SKM-1 (cell line): ENCODE measurements around the gene XYLT1.

Experiments used
- DNase-seq: peaks from one replicate; lab custom pipeline; 2025; ENCODE audit not compliant: unreplicated experiment; lab: John Stamatoyannopoulos, UW

Gene XYLT1

DNA sequence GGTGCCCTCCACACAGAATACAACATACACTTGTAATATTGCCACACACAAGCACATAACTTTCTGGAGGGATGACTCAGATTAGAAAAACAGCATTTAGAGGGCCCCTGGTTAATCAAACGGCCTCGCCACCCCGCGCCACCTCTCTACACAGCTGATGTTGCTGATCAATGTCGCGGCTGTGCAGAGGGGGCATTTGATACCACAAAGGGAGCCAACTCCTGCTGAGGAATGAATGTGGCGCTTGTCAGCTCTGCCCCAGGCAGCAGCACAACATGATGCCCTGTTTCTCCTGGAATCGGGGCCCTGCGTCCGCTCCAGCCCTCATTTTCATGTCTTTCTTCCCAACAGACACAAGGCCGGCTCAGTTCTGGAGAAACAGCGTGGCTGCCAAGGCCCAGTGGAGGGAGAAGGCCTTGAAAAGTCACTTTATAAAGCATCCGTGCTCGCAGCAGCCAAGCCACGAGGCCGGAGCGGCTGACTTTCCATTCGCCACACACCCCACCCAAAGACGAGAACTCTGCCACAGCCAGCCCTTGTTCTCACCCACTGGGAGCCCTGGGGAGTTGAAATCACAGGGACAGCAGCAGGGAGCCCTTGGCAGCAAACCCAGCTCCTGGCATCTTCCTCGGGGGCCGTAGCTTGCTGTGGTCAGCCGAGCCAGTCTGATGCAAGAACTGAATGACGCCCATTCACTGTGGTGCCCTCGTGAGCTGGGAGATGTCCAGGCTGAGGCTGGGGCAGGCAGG, 65.6 kb downstream of the XYLT1 start:
- DNase-seq: no peak

- DNase-seq: no peak
Measured at GRCh38 chr16:17403859-17404545, 66.8 kb downstream of the XYLT1 start.

GRCh38 chr16:17403156-17403809, 67.5 kb downstream of the XYLT1 start:
- no peak for DNase-seq

DNA sequence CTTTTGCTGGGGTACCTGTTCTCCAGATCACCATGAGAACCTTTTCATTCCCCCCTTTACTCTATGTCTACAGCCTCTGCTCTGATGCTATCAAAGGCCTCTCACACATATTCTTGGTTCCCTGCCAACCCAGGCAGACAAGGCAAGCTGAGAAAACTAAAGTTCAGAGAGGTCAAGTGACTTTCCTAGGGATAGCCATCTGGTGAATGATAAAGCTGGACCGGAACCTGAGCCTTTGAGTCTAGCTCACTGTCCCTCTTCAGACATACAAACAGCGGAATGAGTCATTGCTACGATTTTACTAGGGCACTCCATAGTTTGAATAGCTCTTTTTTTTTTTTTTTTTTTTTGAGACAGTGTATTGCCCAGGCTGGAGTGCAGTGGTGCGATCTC, 73.3 kb downstream of the XYLT1 start:
- DNase-seq: no peak

DNA sequence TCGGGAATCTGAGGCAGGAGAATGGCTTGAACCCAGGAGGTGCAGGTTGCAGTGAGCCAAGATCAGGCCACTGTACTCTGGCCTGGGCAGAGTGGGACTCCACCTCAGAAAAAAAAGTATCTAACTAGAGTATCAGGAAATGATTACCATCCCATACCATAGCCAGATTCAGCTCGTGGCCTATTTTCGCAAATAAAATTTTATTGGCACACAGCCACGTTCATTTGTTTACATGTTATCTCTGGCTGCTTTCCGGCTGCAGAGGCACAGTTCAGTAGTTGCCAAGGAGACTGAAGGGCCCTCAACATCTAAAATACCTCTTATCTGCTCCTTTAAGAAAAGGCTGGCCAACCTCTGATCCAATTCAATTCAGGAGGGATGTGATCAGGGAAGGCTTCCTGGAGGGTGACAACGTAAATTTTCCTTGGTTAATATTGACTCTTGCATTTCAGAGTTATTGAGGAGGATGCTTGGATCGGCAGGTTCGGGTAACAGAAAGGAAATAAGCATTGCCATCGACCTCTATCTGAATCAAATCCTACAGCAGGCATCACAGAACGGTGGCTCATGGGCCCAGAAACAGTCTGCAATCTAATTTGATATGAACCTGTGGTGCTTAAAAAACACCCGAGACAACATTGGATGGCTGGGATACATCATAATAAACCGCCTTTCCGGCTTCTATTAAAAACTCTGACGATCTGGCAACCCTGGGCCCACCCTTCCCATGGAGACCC, 73.8 kb downstream of the XYLT1 start:
- no peak for DNase-seq

GRCh38 chr16:17395849-17396480, 74.8 kb downstream of the XYLT1 start:
- no peak for DNase-seq

- DNase-seq: no peak
Measured at GRCh38 chr16:17392857-17393692, 77.7 kb downstream of the XYLT1 start.

DNA sequence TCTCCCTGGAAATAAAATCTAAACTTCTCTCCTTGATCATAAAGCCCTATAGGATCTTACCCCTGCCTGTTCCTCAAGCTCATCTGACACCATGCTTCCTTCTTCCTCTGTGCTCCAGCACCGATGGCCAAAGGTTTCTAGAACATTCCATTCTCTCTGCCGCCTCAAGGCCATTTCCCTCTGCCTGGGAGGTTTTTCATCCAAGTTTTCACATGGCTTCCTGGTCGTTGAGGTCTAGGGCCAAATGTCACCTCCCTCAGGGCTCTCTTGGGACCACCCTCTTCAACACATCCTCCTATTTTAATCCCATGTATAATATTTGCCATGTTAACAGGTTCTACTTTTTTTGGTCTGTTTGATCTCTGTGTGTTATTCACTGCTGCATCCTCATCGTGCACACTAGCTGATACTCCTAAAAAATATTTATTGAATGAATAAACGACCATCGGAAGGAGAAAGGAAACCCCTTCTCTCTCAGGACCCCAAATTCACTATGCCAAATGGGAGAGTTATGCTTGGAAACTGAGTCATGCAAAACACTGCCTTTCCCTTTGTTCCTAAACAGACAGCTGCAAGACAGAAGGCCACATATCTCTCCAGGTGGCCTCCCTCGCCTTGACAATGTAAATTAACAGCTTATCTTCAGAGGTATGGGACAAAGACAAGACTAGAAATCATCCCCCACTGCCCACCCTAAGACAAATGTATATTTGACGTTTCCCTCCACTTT, 78.5 kb downstream of the XYLT1 start:
- no peak for DNase-seq

DNA sequence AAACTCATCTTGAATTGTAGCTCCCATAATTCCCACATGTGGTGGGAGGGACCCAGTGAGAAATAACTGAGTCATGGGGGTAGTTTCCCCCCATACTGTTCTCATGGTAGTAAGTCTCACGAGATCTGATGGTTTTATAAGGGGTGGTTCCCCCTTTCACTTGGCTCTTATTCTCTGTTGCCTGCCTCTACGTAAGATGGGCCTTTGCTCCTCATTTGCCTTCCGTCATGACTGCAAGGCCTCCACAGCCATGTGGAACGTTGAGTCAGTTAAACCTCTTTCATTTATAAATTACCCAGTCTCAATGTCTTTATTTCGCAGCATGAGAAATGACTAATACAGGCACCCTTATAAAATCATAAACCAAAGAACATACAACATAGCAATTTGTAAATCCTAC, 79.0 kb downstream of the XYLT1 start:
- no peak for DNase-seq

GRCh38 chr16:17389384-17389783, 81.4 kb downstream of the XYLT1 start:
- no peak for DNase-seq

DNA sequence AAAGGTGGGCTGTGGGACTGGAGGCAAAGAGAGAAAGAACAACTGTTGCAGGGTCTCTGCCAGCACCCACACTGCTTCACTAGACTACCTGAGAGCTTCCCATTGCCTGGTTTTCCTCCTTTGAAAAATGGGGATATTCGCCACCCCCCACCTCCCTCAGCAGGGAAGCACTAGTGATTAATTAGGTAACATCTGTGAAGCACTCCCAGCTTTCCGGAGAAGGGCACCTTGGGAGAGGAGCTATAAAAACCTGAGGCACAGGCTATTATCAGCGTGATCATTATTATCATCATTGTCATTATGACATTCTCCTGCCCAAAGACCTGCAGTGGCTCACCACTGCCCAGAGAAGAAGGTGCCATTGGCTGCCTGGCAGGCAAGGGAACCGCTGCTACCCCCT, 83.5 kb downstream of the XYLT1 start:
- DNase-seq: no peak

DNA sequence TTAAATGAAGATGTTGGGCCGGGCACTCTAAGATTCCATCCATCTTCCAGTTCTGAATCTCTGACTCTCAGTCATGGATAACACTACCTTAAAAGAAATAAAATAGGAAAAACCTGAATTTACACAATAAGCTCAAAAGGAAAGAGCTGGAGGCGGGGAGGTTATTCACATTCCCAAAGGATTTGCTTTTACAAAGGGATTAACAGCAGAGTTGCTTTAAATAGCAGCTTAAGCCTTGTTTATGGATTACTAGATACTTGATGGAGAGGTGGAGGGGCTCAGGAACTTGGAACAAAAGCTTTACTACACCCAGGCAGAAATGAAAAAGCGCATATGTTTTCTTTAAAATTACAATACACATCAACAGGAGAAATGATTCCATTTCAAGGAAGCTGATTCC, 84.5 kb downstream of the XYLT1 start:
- DNase-seq: no peak

- no peak for DNase-seq
Measured at GRCh38 chr16:17384471-17384870, 86.3 kb downstream of the XYLT1 start.

DNA sequence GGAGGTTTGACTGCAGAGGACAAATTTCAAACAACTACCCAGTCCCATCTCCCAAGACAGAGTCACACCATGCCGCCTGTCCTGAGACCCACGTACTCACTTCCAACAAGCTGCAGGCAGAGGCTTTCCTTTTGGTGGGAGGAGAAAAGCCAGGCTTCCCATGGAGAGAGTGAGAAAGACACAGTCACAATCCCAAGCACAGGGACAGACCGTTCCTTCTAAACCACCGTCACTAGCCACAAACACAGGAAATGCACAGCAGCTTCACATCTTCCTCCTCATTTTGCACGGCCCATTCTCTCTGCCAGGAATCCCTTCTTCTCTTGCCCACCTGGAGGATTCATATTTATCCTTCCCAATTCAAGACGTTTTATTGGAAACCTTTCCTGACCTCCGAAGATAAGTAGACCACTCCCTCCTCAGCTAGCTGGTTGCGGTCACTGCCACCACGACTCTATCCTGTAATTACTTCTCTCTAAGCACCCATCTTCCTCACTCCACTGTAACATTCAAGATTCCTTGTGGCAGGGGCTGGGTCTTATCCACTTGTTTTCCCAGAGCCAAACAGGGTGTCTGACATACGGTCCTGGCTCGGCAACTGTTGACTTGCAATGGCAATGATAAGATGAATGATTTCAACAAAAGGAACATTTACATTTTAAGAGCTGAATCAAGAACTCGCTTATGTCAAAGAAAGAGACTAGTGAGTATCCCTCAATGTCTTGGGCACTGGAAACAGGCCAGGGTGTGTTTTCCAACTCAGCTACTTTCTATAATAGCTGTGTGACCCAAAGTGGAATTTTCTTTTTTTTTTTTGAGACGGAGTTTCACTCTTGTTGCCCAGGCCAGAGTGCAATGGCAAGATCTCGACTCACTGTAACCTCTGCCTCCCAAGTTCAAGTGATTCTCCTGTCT, 87.6 kb downstream of the XYLT1 start:
- peak; percentile 18 for DNase-seq

DNA sequence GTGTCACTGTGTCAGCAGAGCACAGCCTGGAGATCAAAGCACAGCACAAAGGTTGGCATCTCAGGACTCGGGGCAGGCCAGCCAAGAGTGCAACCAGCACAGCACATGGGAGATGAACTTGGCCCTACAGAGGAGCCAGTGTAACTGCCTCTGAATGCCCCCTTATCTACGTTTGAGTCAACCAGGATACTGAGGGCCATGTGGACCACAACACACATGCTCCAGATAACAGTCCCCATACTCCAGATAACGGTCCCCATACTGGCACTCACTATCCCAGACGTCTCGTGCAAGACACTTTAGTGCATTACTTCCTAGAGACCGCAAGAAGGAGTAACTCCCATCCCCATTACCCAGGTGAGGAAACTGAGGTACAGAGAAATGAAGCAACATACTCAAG, 88.2 kb downstream of the XYLT1 start:
- no peak for DNase-seq

DNA sequence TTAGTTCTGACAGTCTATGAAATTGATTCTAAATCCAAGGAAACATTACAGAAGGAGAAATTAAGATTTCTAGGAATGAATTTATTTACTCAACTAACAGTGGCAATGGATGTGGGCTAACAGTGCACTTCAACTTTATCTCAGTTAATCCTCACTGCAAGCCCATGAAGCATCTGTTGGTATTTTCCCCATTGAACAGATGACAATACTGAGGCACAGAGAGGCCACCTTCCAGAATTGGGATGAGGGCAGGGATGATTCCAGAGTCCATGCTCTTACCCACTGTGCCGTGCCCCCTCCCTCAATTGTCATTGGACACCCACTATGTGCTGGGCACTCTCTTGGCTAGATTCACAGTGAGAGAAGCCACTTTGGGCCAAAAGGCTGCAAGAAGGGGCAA, 89.0 kb downstream of the XYLT1 start:
- DNase-seq: no peak

GRCh38 chr16:17380613-17381012, 90.1 kb downstream of the XYLT1 start:
- DNase-seq: peak; percentile 18

- DNase-seq: no peak
Measured at GRCh38 chr16:17379121-17379571, 91.6 kb downstream of the XYLT1 start.
